Stimulated activated CD8-positive, alpha-beta memory T cell treated with anti-CD3 and anti-CD28 coated beads, Interleukin-4, amount 100 ng/mL, for 1 hour (primary cell): ENCODE results near the gene CARD9.

Experiments used
- DNase-seq, 2 donors: peaks; one replicate each; pipeline ENCODE4 v3.0.0-alpha.2; 2020; ENCODE audit warnings: low read depth in 2 of 2, low spot score in 1 of 2

Gene CARD9

DNA sequence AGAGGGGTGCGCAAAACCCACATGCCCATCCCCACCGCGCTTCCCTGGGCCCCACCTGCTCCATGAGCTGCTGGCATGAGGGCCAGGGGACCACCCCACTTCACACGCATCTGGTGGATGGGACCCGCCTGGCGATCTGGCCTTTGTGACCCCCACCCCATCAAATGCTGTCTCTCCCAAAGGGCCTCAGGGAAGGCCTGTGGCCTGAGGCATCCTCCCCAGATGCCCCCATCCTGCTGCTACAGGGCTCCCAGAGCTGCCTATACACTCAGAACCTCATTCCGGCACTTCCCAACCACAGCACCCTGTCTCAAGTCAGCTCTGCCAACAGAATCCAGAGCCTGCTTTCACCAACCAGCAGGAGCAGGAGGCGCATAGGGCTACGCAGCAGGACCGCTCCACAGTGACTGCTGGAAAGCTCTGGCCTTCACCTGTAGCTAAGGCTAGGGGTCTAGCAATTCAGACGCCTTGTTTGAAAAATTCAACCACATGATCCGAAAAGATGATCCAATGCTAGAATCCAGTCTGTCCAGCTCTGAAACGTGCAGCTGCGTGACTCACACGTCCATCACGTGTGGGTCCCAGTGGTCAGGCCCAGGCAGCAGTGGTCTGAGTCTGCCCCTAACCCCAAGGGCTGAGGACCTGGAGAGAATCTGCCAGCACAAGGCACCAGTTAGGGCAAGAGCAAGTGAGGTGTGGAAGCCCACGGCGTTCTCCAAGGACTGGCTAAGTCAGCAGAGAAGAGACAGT is 27.9 kb upstream of the CARD9 start:
- no peak for DNase-seq

DNA sequence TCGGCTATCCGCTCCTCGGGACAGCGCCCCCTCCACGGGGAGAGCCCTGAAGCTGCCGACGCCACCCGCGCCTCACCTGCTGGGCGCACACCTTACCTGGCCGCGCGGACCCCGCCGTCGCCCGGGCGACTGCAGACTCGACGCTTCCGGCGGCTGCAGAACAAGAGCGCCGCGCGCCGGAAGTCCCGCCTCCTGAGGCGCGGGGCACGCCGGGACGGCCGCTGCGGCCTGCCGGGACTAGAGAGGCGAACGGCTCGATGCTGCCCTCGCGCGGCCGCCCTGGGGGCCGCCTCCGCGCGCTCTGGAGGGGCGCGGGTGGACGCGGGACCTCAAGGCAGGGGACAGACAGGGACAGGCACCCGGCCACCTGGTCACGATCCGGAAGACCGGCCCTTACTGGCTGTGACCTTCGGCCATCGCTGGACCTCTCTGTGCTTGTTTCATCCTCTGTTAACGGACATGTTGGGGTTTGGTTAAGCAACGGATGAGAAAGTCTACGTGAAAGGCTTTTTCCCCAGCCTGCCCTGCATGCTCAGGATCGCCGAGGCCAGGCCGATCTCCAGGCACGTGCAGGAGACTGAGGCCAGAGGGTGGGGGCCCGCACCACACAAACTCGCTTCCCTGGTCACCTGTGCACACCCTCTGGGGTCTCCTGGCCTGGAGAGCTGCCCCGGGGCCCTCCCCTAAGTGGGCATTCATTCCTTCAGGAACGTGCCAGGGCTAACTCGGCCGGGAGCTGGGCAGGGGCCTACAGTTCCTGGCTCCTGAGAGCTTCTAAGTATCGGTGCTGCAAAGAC is 26.8 kb upstream of the CARD9 start, which contains the start of gene SNAPC4:
SNAPC4 (minus strand) TSS at position 133 of the 797 bp plus-strand sequence. CDS start 1,742 bp downstream, outside the sequence.
- peak; percentile 64 to 74 for DNase-seq

DNA sequence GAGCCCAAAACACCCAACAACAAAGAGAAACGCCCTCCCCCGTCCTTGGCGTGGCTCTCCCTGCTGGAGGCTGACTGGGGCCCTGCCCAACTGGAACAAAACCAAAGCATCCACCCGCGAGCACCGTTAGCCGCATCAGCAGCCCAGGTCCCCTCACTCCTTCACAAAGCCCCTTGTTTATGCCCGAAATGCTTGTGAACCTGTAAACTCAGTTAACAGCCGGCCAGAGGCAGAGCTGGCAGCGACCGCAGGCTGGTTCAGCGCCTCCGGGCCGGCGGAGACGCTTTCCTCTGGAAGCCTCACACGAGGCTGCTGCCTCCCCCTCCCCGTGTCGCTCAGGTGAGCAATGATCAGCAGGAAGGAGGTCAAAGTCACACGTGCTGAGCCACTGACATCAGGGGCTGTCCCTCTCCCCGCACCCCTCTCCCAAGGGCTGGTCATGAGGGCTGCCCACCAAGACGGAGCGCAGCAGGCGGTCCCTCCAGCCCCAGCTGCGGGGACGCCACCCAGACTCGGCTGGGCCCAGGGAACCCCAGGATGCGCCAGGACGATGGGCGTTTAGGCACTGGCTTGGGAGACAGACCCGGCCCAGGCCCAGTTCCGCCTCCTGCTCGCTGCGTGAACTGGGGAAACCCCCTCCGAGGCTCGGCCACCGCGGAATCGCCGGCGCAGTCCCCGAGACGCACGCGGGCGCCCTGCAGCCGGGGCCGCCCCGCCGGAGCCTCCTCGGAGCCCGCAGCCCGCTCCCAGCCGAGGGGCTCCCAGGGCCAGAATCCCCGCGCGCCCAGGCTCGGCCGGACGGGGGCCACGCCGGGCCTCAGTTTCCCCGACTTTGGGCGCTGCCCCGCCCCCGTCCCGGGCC is 25.9 kb upstream of the CARD9 start:
- DNase-seq = no peak

DNA sequence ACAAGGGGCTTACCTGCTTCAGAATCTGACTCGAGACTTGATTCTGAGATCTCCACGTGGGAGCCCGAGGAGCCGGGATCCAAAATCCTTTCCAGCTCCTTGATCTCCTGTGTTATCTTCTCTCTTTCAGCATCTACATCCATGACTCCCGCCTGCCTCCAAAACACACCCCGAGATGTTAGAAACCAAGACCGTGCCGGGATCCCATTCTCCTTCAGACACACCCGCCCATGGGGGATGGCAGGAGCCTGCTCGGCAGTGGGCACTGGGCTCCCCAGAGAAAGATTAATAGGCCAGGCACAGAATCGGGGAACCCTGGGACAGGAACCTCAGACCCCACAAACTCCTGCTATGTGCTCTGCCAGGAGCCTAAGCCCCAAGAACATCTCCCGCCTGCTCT is 24.8 kb upstream of the CARD9 start:
- DNase-seq = no peak

DNA sequence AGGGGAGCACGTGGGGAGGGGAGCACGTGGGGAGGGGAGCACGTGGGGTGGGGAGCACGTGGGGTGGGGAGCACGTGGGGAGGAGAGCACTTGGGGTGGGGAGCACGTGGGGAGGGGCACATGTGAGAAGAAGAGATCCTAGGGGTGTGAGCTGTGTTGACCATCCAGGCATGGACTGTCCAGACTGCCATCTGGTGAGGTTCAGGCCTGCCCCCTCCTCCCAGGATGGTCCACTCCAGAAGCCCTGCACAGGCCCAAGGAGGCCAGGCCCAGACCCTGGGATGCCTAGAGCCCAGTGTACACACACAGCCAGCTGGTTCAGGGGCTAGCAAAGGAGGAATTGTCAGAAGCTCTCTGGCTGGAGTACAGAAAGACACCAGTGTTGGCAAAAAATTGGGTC is 24.2 kb upstream of the CARD9 start:
- no peak for DNase-seq

DNA sequence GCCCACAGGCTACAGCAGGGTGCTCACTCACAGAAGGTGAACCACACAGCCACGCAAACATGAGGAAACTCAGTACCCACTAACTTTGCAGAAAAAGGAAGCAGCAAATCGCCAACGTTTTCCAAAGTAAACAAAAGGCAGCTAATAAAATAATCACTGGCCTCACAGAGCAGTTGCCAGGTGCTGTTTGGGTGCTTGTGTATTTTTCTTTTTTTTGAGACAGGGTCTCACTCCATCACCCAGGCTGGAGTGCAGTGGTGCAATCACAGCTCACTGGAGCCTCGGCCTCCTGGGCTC is 22.7 kb upstream of the CARD9 start:
- DNase-seq = no peak

DNA sequence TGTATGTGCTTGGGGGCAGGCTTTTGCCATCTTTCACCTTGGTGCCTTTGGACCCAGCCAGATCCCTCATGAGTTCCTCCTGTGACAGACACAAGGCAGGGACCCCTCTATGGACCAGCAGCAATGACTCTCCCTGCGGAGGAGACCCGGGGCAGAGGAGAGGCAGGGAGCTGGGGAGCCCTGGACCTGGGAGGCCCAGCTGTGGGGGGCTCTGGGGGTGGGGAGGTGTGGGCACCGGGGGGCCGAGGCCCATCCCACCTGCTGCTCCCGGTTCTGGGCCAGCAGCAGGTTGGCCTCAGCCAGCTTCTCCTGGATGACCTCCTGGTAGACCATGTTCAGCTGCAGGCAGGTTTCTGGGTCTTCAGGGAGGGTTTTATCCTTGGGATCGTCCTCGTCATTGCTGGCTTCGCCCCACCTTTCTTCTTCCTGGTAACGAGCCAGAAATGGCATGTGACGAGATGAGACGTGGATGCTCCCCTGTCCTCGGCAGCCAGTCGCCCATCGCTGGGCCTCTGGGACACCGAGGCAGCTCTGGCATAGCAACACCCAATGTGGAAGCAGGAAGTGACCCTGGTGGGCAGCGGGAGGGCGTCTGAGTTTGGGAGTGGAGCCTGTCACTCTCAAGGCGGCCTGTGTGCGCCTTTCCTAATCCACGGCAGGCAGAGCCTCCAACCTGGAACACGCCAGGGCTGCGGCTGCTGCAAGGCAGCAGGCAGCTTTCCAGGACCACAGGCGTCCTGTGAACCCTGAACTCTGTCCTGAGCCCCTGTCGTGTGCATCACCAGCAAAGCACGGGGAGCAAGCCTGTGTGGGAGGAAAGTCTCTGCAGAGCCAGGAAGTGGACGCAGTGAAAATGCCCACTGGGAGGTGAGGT is 22.1 kb upstream of the CARD9 start:
- no peak for DNase-seq

DNA sequence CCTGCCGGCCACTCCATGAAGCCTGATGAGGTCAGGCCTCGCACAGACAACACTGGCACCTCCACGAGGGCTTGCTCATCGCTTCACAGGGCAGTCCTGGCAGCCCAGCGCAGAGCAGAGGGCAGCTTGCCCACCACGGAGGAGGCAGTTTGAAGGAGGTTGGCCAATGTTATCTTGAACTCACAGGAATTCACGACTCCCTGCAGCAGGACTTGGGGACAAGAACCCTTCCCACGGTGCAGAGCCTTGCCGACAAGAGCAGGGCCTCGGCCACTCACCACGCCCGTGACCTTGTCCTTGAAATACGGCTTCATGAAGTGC is 21.5 kb upstream of the CARD9 start:
- DNase-seq = no peak

DNA sequence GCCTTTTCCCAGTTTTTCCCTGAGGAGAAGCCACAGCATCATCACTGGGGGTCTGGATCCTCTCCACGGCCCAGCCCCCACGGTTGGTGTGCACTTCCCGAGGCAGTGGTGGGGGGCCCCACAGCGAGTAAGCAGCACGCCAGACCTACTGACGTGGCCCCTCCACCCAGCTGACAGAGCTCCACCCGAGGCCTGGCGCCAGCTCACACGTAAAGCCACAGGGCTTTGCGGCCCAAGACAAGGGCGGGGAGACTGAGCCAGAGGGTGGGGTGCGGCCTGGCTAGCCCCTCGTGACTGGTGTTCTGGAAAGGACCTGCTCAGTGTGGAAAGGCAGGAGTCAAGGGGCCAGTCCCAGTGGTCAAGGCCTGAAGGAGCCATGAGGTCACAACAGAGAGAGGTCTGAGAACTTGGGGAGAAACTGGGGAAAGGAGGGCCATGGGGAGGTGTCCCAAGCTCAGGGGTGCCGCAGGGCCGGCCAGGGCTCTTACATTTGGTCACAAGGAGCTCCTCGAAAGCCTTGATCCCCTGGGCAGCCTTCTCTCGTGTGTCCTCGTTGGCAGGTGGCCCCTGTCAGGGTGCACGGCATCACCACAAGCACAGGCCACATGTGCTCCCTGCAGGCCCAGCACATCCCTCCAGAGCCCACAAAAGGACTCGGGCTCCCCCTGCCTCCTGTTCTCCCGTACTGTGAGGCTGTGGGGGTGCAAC is 21.0 kb upstream of the CARD9 start:
- DNase-seq = no peak

DNA sequence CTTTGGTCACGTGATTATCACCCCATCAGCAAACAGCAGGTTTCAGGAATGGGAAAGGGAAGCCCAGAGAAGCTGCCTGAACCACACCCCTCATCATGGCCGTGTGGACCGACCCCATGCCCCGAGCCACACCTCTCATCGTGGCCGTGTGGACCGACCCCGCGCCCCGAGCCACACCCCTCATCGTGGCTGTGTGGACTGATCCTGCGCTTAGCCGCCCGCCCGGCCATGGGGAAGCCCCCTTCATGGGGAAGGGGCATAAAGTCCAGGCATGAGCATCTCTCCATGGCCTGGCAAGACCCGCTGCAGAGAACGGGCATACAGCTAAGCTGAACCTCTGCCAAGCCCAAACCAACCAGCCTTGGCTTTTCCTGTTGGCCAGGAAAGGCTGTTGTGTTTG is 20.1 kb upstream of the CARD9 start:
- DNase-seq = no peak

DNA sequence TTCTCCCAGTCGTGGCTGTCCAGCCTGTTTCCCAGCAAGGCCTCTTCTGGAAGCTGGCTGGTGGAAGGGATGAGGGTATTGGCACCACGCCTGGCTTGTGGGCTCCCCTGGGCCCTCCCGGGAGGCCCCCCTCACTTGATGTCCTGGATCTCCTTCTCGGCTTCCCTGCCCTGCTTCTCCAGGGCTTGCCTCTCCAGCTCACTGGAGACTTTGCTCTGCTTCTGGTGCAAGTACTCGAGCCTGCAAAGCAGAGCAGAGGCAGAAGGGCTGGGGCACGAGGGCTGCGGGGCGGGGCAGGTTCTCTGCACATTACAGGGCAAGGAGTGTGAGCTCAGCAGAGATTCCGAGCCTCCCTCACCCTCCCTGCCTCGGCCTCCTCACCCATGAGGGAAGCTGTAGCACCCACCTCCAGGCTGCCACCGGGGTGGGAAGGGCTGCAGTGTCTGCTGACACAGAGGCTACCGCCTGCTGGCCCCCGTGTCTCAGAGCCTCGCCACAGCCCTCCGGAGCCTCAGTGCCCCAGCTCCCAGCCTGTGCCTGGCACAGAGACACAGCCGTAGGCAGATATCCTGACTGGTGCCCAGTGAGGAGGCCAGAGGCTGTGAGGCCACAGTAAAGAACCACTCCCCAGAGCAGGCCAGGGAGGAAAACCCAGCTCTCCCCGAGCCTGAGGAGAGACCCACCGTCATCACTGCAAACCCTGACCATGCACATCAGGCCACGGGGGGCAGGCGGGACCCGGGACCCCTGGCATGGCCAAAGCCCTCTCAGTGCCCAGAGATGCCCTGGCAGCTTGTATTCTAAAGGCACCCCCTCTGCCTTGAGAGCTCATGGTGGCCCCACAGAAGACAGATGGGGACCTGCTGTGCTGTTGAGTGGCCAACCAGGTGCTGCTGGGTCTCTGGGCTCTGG is 19.3 kb upstream of the CARD9 start:
- DNase-seq = no peak

DNA sequence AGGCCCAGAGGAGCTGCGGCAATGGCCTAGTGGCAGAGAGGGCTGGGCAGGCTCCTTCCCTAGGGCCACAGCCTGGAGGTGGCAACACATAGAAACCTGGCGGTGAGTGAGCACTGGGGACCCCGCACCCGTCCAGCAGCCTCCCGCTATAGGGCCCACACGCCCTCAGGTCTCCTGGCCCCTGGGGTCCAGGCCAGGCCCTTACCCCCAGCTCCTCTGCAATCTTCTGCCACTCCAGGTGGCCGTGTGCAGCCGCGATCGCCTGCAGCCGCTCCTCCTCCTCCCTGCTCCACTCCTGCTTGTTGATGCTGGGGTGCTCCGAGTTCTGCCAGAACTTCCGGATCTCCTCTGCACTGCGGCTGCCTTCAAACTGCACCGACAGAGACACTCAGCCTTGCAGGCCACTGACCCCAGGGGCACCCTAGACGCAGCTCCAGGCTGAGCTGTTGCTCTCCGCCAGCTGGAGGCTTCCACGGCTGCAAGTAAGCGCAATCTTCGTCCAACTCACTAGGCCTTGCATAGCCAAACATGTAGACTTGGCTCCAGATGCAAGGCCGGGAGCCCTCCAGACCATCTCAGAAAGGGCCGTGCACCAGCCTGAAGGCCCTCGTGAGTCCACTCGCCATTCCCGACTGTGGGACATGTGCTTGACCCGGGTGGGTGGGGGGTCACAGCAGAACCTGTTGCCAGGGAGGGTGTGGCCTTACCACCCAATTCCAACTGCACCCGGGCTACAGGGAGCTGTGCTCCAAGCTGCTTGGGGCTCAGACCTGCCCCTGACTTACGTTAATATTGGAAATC is 18.5 kb upstream of the CARD9 start:
- no peak for DNase-seq

DNA sequence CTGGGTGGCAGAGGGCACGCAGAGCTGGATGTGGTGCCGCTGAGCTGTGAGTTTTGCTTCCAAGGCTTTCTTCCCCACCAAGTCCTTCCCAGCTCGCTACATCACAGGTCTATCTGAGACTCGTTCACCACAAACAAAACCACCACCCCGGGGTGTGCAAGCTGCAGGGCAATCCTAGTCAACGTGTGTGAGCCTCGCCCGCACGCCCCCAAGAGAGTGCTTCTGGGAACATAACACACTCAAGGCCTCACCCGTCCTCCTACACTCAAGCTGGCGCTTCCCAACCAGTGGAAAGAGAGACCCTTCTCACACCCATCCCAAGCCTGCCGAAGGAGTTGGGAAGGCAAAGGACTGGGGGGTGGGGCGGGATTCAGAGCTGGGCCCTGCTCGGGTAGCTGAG is 15.9 kb upstream of the CARD9 start:
- no peak for DNase-seq

DNA sequence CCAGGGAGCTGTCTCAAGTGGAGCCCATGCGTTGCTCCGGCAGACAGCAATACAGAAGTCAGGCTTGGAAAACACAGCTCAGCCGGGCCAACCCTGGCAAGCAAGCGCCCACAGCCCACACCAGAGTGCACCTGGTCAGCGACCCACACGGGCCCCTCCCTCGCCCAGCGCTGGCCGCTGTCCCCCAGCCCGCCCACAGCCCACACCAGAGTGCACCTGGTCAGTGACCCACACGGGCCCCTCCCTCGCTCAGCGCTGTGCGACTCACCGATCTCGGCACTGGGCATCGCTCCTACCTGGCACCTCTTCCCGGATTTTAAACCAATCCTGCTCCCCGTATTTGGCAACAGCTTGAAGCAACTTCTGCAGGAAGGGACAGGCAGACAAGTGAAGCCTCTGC is 13.7 kb upstream of the CARD9 start:
- DNase-seq = no peak

DNA sequence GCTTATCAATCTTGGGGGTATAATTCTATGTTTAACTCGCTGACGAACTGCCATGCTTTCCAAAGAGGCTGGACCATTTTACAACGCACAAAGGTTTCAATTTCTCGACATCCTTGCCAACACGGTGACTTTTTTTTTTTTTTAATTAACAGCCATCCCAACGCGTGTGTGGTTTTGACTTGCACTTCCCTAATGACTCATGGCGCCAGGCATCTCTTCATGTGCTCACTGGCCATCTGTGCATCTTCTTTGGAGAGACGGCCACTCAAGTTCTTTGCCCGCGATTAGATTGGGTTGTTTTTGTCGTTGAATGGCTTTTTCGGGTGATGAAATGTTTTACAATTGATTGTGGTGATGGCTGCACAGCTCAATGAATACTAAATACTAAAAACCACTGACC is 12.5 kb upstream of the CARD9 start:
- no peak for DNase-seq

DNA sequence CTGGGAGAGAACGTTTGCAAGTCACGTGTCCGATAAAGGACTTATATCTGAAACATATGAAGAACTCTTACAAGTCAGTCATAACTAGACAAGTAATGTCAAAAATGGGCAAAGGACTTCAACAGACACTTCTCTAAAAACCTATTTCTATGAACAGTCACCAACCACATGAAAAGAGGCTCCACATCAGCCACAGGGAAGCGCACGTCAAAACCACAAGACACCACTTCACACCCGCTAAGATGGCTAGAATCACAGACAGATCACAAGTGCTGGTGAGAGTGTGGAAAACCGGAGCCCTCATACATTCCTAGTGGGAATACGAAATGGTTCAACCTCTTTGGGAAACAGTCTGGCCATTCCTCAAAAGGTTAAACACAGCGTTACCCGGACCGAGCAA is 11.5 kb upstream of the CARD9 start:
- DNase-seq = no peak

DNA sequence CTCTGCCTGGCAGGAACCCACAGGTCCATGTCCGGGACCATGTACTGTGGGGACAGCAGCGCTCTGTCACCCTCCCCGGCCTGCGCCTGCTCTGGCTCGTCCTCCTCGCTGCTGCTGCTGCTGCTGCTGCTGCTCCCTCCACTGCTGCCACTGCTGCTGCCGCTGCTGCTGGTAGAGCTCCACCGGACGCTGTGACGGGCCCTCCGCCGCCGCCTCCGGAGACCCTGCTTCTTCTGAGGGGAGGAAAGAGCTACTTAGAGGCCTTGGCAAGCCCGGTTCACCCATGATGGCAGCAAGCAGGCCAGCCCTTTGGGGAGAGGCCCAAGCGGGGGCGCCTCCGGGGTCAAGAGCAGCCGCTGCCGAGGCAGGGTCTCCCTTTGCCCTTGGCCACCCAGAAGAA is 10.0 kb upstream of the CARD9 start:
- no peak for DNase-seq

DNA sequence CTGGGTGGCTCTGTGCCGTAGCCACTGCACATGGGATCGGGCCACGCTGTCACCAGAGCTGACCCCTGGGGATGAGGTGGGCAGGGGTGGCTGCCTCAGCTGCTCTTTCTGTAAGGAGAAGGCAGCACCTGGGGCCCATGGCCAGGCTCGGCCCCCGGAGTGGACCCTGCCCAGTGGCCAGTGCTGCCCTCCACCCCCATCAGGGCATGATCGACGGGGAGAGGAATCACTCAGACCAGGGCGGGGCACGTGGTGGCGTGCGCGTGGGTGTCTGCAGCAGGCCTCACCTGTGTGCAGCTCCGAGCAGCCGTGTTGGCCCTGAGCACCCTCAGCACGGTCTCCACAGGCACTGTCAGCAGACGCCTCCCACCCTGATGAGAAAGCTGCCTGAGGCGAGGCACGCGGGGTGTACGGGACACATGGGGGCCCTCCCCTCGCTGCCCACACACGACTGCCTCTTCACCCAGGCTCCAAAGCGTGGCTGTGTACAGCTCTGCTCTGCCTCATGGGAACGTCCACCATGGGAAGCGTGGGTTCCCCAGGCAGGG is 8.6 kb upstream of the CARD9 start:
- no peak for DNase-seq
